AML-193 (cell line): ENCODE data around the gene EDA.
"Not testable (repeated sequence)": the region's sequence is repeated elsewhere in the genome, so short reads cannot be mapped to it uniquely, and the experiment has no call there.

ENCODE experiments used
- DNase-seq, 2 experiments: peaks; one replicate each; lab custom pipeline; 2025; lab: John Stamatoyannopoulos, UW

EDA gene

GRCh38 chrX:69959712-69960111 lies 343.8 kb downstream of the EDA start:
- DNase-seq: no peak

DNA sequence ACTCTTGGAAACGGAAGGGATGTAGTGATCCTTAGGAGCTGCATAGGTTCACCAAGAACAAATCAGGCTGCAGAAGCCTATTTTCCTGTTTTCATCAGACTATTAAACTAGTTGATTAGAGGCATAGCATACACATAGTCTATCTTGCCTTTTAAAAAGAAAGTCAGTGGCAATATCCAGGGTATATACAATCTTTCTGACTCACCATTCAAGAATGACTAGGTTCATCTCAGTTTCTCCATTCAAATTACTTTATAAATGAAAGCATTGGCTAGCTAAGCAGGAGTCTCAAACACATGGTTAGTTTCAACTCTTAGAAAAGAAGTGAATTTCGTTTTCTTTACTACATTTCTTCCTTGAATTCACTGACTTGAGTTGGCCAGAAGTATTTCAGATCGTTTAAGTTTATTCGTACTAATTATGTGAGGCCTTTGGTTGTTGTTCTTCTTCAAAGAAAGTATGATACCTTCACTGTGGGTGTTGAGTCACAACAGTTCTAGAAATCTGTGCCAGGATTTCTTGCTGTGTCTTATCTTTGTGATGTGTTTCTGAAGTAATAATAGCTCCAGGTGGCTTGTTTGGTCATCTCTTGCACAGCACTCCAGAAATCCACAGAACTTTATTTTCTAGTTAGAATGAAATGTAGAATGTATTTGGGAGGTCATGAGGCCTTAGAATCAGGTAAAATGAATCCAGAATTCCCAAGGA lies 345.6 kb downstream of the EDA start:
- no peak for DNase-seq

GRCh38 chrX:69968950-69969349 lies 353.0 kb downstream of the EDA start:
- no peak for DNase-seq

GRCh38 chrX:69969460-69969859 lies 353.5 kb downstream of the EDA start:
- no peak for DNase-seq

GRCh38 chrX:69987691-69988090 lies 371.8 kb downstream of the EDA start:
- no peak for DNase-seq

- DNase-seq: no peak
Measured at GRCh38 chrX:69988955-69989394, 373.1 kb downstream of the EDA start.

GRCh38 chrX:69991685-69992084 lies 375.8 kb downstream of the EDA start:
- DNase-seq: no peak

DNA sequence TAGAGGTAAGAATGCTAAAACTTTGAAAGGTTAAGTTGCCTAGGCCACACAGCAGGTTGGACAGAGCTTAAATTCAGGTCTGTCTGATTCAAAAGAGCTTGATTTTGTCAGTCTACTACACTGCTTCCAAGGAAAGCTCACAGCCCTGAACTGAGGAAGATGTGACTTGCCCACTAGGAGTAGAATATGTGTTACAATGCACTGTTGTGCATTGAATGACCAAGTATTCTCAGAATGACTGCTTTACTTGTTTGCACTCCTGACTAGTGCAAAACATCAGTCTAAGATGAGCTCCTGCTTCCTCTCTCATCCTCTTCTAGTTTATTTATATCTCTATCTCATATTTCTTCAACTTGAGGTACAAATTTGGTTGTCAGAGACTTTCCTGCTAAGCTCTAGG lies 377.6 kb downstream of the EDA start:
- DNase-seq: no peak

DNA sequence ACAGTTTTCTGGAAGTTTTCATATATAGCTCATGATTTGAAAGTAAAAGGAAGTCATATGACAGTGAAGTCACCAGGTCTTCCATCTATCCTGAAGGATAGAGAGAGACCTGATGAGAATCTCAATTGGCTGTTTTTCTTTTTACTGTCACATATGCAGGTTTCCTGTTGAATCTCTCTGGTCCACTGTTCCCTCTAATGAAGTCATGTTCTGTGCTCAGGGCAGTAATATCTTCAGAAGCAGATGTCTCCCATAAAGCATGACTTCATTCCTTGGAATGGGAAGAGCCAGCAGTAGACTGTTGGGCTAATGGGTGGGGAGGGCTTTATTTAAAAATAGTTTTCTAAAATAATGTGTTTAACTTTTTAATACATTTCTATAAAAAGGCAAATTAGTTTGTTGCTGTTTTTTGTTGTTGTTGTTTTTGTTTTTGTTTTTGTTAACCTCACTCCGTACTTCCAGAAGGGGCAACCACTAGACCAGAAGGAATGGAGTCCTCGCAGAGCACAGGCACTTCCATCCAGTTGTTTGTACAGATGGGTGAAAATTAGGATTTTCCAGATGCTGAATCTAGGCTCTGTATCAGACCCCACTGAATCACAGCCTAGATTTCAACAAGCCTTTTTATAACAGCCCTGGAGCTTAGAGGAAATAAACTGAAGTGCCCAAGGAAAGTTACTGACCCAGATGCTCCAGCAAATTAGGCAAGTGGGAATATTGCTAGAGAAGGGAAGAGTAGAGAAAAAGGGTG lies 379.6 kb downstream of the EDA start:
- DNase-seq: no peak

GRCh38 chrX:69996113-69996468 lies 380.2 kb downstream of the EDA start:
- DNase-seq: no peak

DNA sequence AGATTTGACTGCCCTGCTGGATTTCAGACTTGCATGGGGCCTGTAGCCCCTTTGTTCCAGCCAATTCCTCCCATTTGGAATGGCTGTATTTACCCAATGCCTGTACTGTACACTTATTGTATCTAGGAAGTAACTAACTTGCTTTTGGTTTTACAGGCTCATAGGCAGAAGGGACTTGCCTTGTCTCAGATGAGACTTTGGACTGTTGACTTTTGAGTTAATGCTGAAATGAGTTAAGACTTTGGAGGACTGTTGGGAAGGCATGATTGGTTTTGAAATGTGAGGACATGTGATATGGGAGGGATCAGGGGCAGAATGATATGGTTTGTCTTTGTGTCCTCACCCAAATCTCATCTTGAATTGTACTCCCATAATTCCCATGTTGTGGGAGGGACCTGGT lies 382.4 kb downstream of the EDA start:
- DNase-seq: not testable (repeated sequence)

DNA sequence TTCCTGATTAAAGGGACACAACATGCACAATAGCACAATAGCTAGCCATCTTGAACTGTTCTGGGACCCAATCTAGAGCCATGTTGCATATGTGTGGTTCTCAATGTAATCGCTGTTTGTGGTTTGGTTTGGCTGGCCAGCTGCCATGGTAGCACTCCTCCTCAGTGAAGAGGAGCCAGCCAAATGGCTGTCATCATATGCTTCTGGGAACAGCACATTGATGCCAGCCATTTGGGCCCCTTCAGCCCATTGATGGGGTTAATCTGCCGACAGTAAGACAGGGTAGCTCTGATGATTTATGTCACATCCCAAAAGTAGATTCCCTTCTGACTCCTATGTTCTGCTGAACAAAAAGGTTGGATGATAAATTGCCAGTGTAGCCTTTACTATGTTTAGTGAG lies 385.4 kb downstream of the EDA start:
- no peak for DNase-seq

DNA sequence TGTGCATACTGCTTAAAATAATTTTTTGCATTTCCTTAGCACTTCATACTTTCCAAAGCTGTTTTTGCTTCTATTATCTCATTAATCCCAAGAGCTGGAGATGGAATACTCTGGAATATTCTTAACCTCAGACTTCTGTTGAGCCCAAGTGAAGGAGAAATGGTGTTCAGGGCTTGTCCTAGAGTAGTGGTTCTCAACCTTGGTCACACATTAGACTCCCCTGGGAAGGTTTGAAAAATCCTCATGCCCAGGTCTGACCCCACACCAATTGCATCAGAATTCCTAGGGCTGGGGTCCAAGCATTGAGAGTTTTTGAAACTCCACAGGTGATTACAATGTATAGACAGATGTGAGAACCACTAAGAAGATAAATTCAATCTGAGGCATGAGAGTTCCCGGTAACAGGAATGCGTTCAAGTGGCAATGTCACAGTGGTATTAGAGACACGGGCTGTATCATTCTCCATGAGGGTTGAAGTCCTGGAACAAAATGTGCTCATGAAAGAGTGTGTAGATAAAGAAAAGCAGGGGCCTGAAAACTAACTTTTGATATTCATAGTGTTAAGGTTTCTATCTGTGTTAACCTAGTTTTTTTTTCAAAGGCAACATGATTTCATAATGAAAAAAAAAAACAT lies 385.9 kb downstream of the EDA start:
- no peak for DNase-seq

- no peak for DNase-seq
Measured at GRCh38 chrX:70007946-70008345, 392.0 kb downstream of the EDA start.

GRCh38 chrX:70009049-70009448 lies 393.1 kb downstream of the EDA start:
- DNase-seq: no peak

DNA sequence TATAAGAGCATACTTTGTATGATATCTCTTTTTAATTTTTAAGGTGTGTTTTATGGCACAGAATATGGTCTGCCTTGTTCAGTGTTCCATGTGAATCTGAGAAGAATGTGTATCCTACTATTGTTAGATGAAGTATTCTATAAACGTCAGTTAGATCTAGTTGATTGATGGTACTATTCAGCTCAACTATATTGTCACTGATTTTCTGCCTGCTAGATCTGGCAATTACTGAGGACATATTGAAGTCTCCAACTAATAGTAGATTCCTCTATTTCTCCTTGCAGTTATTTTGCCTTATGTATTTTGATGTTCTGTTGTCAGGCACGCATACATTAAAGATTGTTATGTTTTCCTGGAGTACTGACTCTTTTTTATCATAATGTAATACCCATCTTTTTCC lies 394.1 kb downstream of the EDA start:
- no peak for DNase-seq

- no peak for DNase-seq
Measured at GRCh38 chrX:70012756-70013155, 396.8 kb downstream of the EDA start.

GRCh38 chrX:70013466-70014381 lies 397.8 kb downstream of the EDA start:
- DNase-seq: no peak

DNA sequence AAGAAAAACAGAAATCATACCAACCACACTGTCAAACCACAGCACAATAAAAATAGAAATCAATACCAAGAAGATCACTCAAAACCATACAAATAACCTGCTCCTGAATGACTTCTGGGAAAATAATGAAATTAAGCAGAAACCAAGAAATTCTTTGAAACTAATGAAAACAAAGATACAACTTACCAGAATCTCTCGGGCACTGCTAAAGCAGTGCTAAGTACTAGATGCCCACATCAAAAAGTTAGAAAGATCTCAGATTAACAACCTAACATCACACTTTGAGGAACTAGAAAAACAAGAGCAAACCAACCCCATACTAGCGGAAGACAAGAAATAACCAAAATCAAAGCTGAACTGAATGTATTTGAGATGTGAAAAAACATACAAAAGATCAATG lies 400.6 kb downstream of the EDA start:
- no peak for DNase-seq

DNA sequence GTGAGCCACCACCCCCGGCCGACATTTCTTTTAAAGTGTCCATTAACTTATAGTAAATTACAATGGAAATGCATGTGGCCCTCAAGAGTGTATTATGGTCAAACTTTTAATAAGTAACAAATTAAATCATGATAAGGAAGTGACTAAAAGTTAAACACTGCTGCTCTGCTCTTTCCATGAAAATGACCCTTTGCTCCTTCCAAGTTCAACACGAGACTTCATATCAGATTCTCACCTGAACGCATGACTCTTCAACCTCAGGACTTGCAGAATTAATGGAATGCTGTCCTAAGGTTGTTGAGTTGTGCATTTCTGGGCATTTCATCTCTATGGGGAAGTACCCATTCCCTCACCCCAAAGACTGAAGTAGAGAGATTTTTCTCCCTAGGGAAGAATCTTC lies 406.7 kb downstream of the EDA start:
- DNase-seq: no peak

DNA sequence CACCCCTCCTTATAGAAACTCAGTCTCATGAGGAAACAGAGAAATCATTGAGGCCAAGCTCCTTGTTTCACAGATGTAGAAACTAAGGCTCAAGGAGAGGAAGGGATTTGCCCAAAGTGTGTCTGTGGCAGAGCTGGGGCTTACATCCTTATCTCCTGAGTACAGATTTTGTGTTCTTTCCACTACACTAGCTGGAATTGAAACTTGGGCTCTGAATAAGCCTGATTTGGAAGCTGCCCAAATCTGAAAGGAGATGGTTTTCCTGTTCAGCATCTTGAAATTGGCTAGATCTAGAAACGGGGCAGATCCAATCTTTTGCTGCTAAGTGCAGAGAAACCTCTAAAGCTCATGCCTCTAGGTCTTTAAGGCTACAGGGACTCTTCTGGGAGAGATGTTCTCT lies 409.6 kb downstream of the EDA start:
- DNase-seq: no peak
